Nephron progenitor cell (in vitro differentiated cells): ENCODE results near the gene SUGP1.
A peak's percentile ranks its signal among the peaks of the same experiment; 100 is the strongest.

Source experiments
- DNase-seq: peaks from one replicate; pipeline ENCODE4 v3.0.0; 2021
- H3K27ac Mint-ChIP-seq: 2 replicates; pipeline ENCODE4 v1.8.0; 2021; ENCODE audit warnings: mild to moderate bottlenecking, moderate library complexity, mixed read lengths
- H3K27me3 Mint-ChIP-seq: 2 replicates; pipeline ENCODE4 v1.8.0; 2021; ENCODE audit warnings: mild to moderate bottlenecking, low read depth, mixed read lengths; ENCODE audit not compliant: poor library complexity
- H3K36me3 Mint-ChIP-seq: 2 replicates; pipeline ENCODE4 v1.8.0; 2021; ENCODE audit warnings: low read depth, mixed read lengths
- H3K4me1 Mint-ChIP-seq: 2 replicates; pipeline ENCODE4 v1.8.0; 2021; ENCODE audit warnings: mixed read lengths
- H3K4me3 Mint-ChIP-seq: 2 replicates; pipeline ENCODE4 v1.8.0; 2021; ENCODE audit warnings: mild to moderate bottlenecking, moderate library complexity, mixed read lengths
- H3K9me3 Mint-ChIP-seq: 2 replicates; pipeline ENCODE4 v1.8.0; 2021; ENCODE audit warnings: mild to moderate bottlenecking, moderate library complexity, mixed read lengths
- CTCF ChIP-seq: fragments of 200-600 bp; sonication (generic); IDR thresholded peaks from 2 replicates; pipeline ENCODE4 v1.5.0; 2021; ENCODE audit warnings: antibody characterized with exemption

The SUGP1 gene

DNA sequence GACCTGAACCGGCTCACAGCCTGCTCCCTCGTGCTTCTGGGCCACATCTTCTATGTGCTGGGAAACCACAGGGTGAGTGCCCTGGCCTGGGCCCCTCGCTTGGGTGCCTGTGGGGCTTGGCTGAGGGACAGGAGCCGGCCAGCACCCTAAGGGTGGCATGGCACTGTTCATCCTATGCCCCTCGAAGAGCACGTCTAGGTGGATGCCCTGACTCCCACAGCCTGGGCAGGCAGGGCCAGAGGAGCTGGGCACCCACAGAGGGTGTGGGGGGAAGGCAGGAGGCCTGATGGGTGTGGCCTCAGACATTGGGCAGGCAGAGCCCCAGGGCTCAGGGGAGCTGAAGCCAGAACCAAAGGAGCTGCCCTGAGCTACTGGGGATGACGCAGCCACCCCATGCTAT is 29.1 kb upstream of the SUGP1 start:
- no peak for DNase-seq
- no peaks in the 10 kb centered on the region for H3K9me3 Mint-ChIP-seq
- no peak for TF ChIP-seq CTCF
- no peak overlapping the region for H3K4me3 Mint-ChIP-seq
- H3K27me3 Mint-ChIP-seq, result no peaks in the 10 kb centered on the region
- peaks cover 41% of the 10 kb centered on the region for H3K36me3 Mint-ChIP-seq
- no peaks in the 10 kb centered on the region for H3K4me1 Mint-ChIP-seq
- no peak overlapping the region for H3K27ac Mint-ChIP-seq

DNA sequence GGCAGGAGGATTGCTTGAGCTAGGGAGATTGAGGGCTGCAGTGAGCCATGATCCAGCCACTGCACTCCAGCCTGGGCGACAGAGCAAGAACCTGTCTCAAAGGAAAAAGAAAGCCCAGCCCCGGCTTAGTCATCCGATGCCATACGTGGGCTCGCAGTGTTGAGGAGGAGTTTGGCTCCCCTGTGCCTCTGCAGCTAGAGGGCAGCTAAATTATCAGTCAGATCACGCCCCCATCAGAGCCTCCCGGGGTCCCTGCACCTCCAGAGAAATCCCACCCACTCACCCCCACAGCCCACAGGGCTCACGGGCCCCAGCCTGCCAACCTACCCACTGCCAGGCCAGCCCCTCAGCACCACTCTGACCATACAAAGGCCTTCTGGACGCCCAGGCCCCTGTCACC is 28.0 kb upstream of the SUGP1 start:
- Mint-ChIP-seq H3K9me3 (no peaks in the 10 kb centered on the region), H3K4me3 (no peak overlapping the region), H3K27me3 (no peaks in the 10 kb centered on the region), H3K27ac (no peak overlapping the region), H3K4me1 (no peaks in the 10 kb centered on the region), H3K36me3 (peaks cover 43% of the 10 kb centered on the region)
- TF ChIP-seq CTCF, result no peak
- no peak for DNase-seq

- Mint-ChIP-seq H3K9me3 (no peaks in the 10 kb centered on the region), H3K27me3 (no peaks in the 10 kb centered on the region), H3K4me1 (no peaks in the 10 kb centered on the region), H3K36me3 (peaks cover 40% of the 10 kb centered on the region), H3K27ac (peak overlapping the region; percentile 72), H3K4me3 (no peak overlapping the region)
- no peak for DNase-seq
- no peak for TF ChIP-seq CTCF
These were observed 27.2 kb upstream of the SUGP1 start for GRCh38 chr19:19347401-19348110.

- Mint-ChIP-seq H3K27me3 (no peaks in the 10 kb centered on the region), H3K4me1 (no peaks in the 10 kb centered on the region), H3K27ac (no peak overlapping the region), H3K36me3 (peaks cover 33% of the 10 kb centered on the region), H3K4me3 (no peak overlapping the region), H3K9me3 (no peaks in the 10 kb centered on the region)
- no peak for DNase-seq
- TF ChIP-seq CTCF, result no peak
These were observed 25.7 kb upstream of the SUGP1 start for GRCh38 chr19:19345970-19346369.

GRCh38 chr19:19345232-19345631 is 24.9 kb upstream of the SUGP1 start:
- Mint-ChIP-seq H3K4me3 (no peak overlapping the region), H3K4me1 (no peaks in the 10 kb centered on the region), H3K27me3 (no peaks in the 10 kb centered on the region), H3K27ac (no peak overlapping the region), H3K9me3 (no peaks in the 10 kb centered on the region), H3K36me3 (peaks cover 33% of the 10 kb centered on the region)
- no peak for DNase-seq
- no peak for TF ChIP-seq CTCF

GRCh38 chr19:19343762-19344161 is 23.5 kb upstream of the SUGP1 start:
- TF ChIP-seq CTCF, result no peak
- no peaks in the 10 kb centered on the region for H3K9me3 Mint-ChIP-seq
- no peaks in the 10 kb centered on the region for H3K27me3 Mint-ChIP-seq
- H3K27ac Mint-ChIP-seq, result no peak overlapping the region
- peaks cover 28% of the 10 kb centered on the region for H3K36me3 Mint-ChIP-seq
- H3K4me1 Mint-ChIP-seq, result no peaks in the 10 kb centered on the region
- DNase-seq, result no peak
- H3K4me3 Mint-ChIP-seq, result no peak overlapping the region
